HepG2 (cell line): ENCODE data around the gene GFOD1.

Source experiments
- CREB3 ChIP-seq: sonication (generic); formaldehyde crosslinking; IDR thresholded peaks from 2 replicates; pipeline ENCODE4 v1.5.0; 2020; ENCODE audit warnings: missing genetic modification reagents
- KLF9 ChIP-seq: IDR thresholded peaks from 2 replicates; pipeline ENCODE4 v1.6.1; 2016; ENCODE audit warnings: low read depth
- NFE2L1 ChIP-seq: sonication (generic); formaldehyde crosslinking; IDR thresholded peaks from 2 replicates; pipeline ENCODE4 v1.4.0; 2020; ENCODE audit warnings: missing genetic modification reagents, mild to moderate bottlenecking, borderline replicate concordance
- TBL1XR1 ChIP-seq: fragments of 150-350 bp; IDR thresholded peaks from 2 replicates; pipeline ENCODE4 v1.6.1; 2014; ENCODE audit warnings: borderline replicate concordance, low read length; ENCODE audit not compliant: partially characterized antibody
- TOE1 ChIP-seq: sonication (generic); formaldehyde crosslinking; IDR thresholded peaks from 2 replicates; pipeline ENCODE4 v1.4.0; 2020; ENCODE audit warnings: mild to moderate bottlenecking, missing genetic modification reagents
- ZBTB40 ChIP-seq, 2 experiments: fragments of 450-650 bp in 1 of 2; sonication (generic) in 1 of 2; formaldehyde crosslinking in 1 of 2; IDR thresholded peaks; 2 replicates each; pipeline versions ENCODE4 v1.6.1 to v1.8.0; 2016 to 2022; ENCODE audit warnings: antibody characterized with exemption in 1 of 2, mild to moderate bottlenecking in 1 of 2, missing genetic modification reagents in 1 of 2
- TF ChIP-seq, protein P1 (sequence below): fragments of 450-650 bp; IDR thresholded peaks from 2 replicates; pipeline ENCODE4 v1.6.1; 2017
- TF ChIP-seq, protein P2 (sequence below): sonication (generic); formaldehyde crosslinking; IDR thresholded peaks from 2 replicates; pipeline ENCODE4 v1.5.0; 2020; ENCODE audit warnings: mild to moderate bottlenecking, missing genetic modification reagents, moderate library complexity

GRCh38 chr6:13349811-13350506 is 137.4 kb downstream of the GFOD1 start:
- TF ChIP-seq ZBTB40 (IDR thresholded peaks at IDR 0.05) = no peak
- no peak for TF ChIP-seq ZBTB40 (CRISPR knock-in tag; IDR thresholded peaks at IDR 0.05)
- TF ChIP-seq, protein P1, sequence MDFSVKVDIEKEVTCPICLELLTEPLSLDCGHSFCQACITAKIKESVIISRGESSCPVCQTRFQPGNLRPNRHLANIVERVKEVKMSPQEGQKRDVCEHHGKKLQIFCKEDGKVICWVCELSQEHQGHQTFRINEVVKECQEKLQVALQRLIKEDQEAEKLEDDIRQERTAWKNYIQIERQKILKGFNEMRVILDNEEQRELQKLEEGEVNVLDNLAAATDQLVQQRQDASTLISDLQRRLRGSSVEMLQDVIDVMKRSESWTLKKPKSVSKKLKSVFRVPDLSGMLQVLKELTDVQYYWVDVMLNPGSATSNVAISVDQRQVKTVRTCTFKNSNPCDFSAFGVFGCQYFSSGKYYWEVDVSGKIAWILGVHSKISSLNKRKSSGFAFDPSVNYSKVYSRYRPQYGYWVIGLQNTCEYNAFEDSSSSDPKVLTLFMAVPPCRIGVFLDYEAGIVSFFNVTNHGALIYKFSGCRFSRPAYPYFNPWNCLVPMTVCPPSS = no peak
- TF ChIP-seq, protein P2, sequence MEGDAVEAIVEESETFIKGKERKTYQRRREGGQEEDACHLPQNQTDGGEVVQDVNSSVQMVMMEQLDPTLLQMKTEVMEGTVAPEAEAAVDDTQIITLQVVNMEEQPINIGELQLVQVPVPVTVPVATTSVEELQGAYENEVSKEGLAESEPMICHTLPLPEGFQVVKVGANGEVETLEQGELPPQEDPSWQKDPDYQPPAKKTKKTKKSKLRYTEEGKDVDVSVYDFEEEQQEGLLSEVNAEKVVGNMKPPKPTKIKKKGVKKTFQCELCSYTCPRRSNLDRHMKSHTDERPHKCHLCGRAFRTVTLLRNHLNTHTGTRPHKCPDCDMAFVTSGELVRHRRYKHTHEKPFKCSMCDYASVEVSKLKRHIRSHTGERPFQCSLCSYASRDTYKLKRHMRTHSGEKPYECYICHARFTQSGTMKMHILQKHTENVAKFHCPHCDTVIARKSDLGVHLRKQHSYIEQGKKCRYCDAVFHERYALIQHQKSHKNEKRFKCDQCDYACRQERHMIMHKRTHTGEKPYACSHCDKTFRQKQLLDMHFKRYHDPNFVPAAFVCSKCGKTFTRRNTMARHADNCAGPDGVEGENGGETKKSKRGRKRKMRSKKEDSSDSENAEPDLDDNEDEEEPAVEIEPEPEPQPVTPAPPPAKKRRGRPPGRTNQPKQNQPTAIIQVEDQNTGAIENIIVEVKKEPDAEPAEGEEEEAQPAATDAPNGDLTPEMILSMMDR = no peak
- TF ChIP-seq CREB3 (CRISPR knock-in tag) = no peak
- TF ChIP-seq NFE2L1 (CRISPR knock-in tag) = no peak
- no peak for TF ChIP-seq KLF9 (CRISPR knock-in tag)
- TF ChIP-seq TBL1XR1 = no peak
- no peak for TF ChIP-seq TOE1 (CRISPR knock-in tag)
